Prostate gland (tissue), 2 donors: ENCODE results near the gene TSEN34.

ENCODE experiments used
- POLR2A ChIP-seq: fragments of 450-650 bp; IDR thresholded peaks from one replicate; pipeline ENCODE4 v1.6.1; 2016; ENCODE audit warnings: antibody characterized with exemption, mild to moderate bottlenecking
- TF ChIP-seq, protein P1 (sequence below), 4 experiments: fragments of 200-600 bp in 2 of 4; fragments of 450-650 bp in 2 of 4; sonication (generic) in 2 of 4; IDR thresholded peaks; 1 replicate in 3 of 4; 2 replicates in 1 of 4; pipeline ENCODE4 v1.5.1; 2016 to 2019; ENCODE audit warnings: antibody characterized with exemption in 4 of 4, mild to moderate bottlenecking in 2 of 4, moderate library complexity in 2 of 4

DNA sequence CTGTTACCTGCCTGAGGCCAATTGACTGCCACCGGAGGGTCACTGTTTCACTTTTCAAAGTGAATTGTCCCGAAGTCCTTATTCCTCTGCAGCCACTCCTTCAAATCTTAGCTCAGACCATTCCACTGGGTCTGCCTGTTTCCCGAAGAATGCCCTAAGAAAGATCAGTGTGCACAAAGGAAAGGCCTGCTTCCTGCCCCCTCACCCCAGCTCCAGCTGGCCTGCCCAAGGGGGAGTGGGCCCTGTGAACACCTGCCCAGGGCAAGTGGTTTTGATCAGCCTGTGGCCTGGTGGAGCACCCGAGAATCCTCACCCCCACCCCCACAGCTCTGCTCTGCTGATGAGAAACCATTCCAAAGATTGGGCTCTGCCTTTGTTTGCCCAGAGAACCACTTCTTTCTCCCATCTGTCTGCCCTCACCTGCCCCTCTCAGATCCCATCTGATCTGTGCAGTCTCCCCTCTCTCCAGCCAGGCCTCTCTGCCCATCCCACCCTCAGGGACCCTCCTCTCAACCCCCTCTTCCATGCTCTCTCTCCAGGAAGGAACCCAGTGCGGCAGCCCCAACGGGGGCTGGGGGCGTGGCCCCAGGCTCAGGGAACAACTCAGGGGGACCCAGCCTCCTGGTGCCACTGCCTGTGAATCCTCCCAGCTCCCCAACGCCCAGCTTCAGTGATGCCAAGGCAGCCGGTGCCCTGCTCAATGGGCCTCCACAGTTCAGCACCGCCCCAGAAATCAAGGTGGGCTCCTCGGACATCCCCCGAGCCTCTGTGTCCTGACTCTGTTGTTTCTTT is 41.9 kb upstream of the TSEN34 start:
- TF ChIP-seq POLR2A, result no peak
- TF ChIP-seq, protein P1, sequence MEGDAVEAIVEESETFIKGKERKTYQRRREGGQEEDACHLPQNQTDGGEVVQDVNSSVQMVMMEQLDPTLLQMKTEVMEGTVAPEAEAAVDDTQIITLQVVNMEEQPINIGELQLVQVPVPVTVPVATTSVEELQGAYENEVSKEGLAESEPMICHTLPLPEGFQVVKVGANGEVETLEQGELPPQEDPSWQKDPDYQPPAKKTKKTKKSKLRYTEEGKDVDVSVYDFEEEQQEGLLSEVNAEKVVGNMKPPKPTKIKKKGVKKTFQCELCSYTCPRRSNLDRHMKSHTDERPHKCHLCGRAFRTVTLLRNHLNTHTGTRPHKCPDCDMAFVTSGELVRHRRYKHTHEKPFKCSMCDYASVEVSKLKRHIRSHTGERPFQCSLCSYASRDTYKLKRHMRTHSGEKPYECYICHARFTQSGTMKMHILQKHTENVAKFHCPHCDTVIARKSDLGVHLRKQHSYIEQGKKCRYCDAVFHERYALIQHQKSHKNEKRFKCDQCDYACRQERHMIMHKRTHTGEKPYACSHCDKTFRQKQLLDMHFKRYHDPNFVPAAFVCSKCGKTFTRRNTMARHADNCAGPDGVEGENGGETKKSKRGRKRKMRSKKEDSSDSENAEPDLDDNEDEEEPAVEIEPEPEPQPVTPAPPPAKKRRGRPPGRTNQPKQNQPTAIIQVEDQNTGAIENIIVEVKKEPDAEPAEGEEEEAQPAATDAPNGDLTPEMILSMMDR (IDR thresholded peaks at IDR 0.05), result no peak
